ENCODE data around the gene CCDC174.
"Not testable (repeated sequence)": the region's sequence is repeated elsewhere in the genome, so short reads cannot be mapped to it uniquely, and the experiment has no call there.

The CCDC174 gene

GRCh38 chr3:14652360-14652907 is 872 bp downstream of the CCDC174 start:
- DNase-seq (ENCODE audit: low spot score) = not testable (repeated sequence)

- no peak for DNase-seq (ENCODE audit: low spot score)
Measured at GRCh38 chr3:14657579-14657978, 6.0 kb downstream of the CCDC174 start.

- no peak for DNase-seq (ENCODE audit: low spot score)
Measured at GRCh38 chr3:14658978-14659377, 7.4 kb downstream of the CCDC174 start.

GRCh38 chr3:14660942-14661341 is 9.4 kb downstream of the CCDC174 start:
- no peak for DNase-seq (ENCODE audit: low spot score)

GRCh38 chr3:14663396-14664135 is 12.0 kb downstream of the CCDC174 start:
- DNase-seq (ENCODE audit: low spot score) = no peak

- no peak for DNase-seq (ENCODE audit: low spot score)
Measured at GRCh38 chr3:14664170-14664569, 12.6 kb downstream of the CCDC174 start.

GRCh38 chr3:14672588-14672987 is 21.0 kb downstream of the CCDC174 start:
- no peak for DNase-seq (ENCODE audit: low spot score)

- DNase-seq (ENCODE audit: low spot score) = no peak
Measured at GRCh38 chr3:14674841-14675240, 23.3 kb downstream of the CCDC174 start, which contains the start of gene C3orf20. Gene C3orf20, plus strand, starts transcription at chr3:14675141. Its CDS starts 7,573 bp downstream, at chr3:14682714.

GRCh38 chr3:14676881-14677280 is 25.3 kb downstream of the CCDC174 start:
- peak; percentile 34 for DNase-seq (ENCODE audit: low spot score)

- no peak for DNase-seq (ENCODE audit: low spot score)
Measured at GRCh38 chr3:14678015-14678503, 26.5 kb downstream of the CCDC174 start.

- DNase-seq (ENCODE audit: low spot score) = no peak
Measured at GRCh38 chr3:14680115-14680514, 28.6 kb downstream of the CCDC174 start.

GRCh38 chr3:14680716-14681115 is 29.2 kb downstream of the CCDC174 start:
- DNase-seq (ENCODE audit: low spot score) = no peak

- DNase-seq (ENCODE audit: low spot score) = no peak
Measured at GRCh38 chr3:14684447-14684846, 32.9 kb downstream of the CCDC174 start.

GRCh38 chr3:14685179-14685578 is 33.6 kb downstream of the CCDC174 start:
- no peak for DNase-seq (ENCODE audit: low spot score)

GRCh38 chr3:14687360-14687759 is 35.8 kb downstream of the CCDC174 start:
- no peak for DNase-seq (ENCODE audit: low spot score)

GRCh38 chr3:14688525-14688924 is 37.0 kb downstream of the CCDC174 start:
- DNase-seq (ENCODE audit: low spot score) = no peak

- no peak for DNase-seq (ENCODE audit: low spot score)
Measured at GRCh38 chr3:14689247-14689980, 37.9 kb downstream of the CCDC174 start.

- no peak for DNase-seq (ENCODE audit: low spot score)
Measured at GRCh38 chr3:14691239-14691638, 39.7 kb downstream of the CCDC174 start.

GRCh38 chr3:14691719-14692118 is 40.2 kb downstream of the CCDC174 start:
- no peak for DNase-seq (ENCODE audit: low spot score)

- DNase-seq (ENCODE audit: low spot score) = no peak
Measured at GRCh38 chr3:14698601-14699244, 47.2 kb downstream of the CCDC174 start.

- no peak for DNase-seq (ENCODE audit: low spot score)
Measured at GRCh38 chr3:14699643-14700042, 48.1 kb downstream of the CCDC174 start.

GRCh38 chr3:14700891-14701290 is 49.3 kb downstream of the CCDC174 start:
- DNase-seq (ENCODE audit: low spot score) = no peak

Measured in SK-N-DZ (cell line).